Lung (tissue), 12 donors: Measurements from ENCODE around the gene FOXD3. TPM values are rescaled to one million over a fixed set of nuclear protein-coding genes. Genes with fewer than 3 reads are reported as not detected.

Experiments used
- ATAC-seq: fragments of 200-7000 bp; cut with Tn5 transposase; one replicate; pipeline ENCODE4 v1.9.1; 2020; ENCODE audit warnings: moderate number of reproducible peaks; ENCODE audit not compliant: insufficient read depth, low FRiP score
- DNase-seq, 3 donors: peaks; one replicate each; pipeline ENCODE4 v3.0.0-alpha.2; 2013 to 2017
- H3K27ac ChIP-seq, 2 donors: one replicate each; pipeline ENCODE4 v1.5.1; 2013; ENCODE audit warnings: mild to moderate bottlenecking in 2 of 2, moderate library complexity in 2 of 2, control low read depth in 1 of 2, inconsistent platforms in 1 of 2, low read depth in 1 of 2, low read length in 1 of 2
- H3K27me3 ChIP-seq, 3 donors: one replicate each; pipeline ENCODE4 v1.5.1; 2013; ENCODE audit warnings: low read length in 2 of 3; ENCODE audit not compliant: control insufficient read depth in 3 of 3, insufficient read depth in 3 of 3
- H3K36me3 ChIP-seq, 4 donors: one replicate each; pipeline ENCODE4 v1.5.1; 2013; ENCODE audit warnings: low read length in 4 of 4, mild to moderate bottlenecking in 1 of 4, moderate library complexity in 1 of 4; ENCODE audit not compliant: control insufficient read depth in 4 of 4, insufficient read depth in 4 of 4
- H3K4me1 ChIP-seq, 5 donors: one replicate each; pipeline ENCODE4 v1.5.1; 2013; ENCODE audit warnings: low read length in 5 of 5, mild to moderate bottlenecking in 2 of 5, moderate library complexity in 1 of 5; ENCODE audit not compliant: control insufficient read depth in 5 of 5, insufficient read depth in 5 of 5
- H3K4me3 ChIP-seq: one replicate; pipeline ENCODE4 v1.5.1; 2013; ENCODE audit warnings: mild to moderate bottlenecking, control low read depth, moderate library complexity
- H3K9ac ChIP-seq, 2 donors: one replicate each; pipeline ENCODE4 v1.5.1; 2013; ENCODE audit warnings: low read length in 2 of 2, control low read depth in 1 of 2; ENCODE audit not compliant: insufficient read depth in 1 of 2
- H3K9me3 ChIP-seq, 4 donors: one replicate each; pipeline ENCODE4 v1.5.1; 2013; ENCODE audit warnings: low read length in 3 of 4, mild to moderate bottlenecking in 1 of 4, moderate library complexity in 1 of 4; ENCODE audit not compliant: control insufficient read depth in 4 of 4, insufficient read depth in 3 of 4
- WGBS, 2 donors: extraction: QIAGEN DNeasy Blood & Tissue Kit; methylation state at CpG; one replicate each; pipeline ENCODE4 v1.1.7; 2013; 5-methylcytosine and 5-hydroxymethylcytosine counted together
- polyA plus RNA-seq, 2 donors: library from polyadenylated mRNA; stranded (reverse); fragments of 200-250 nt; gene quantifications; one replicate each; pipeline ENCODE4 v1.2.1, GENCODE V29; 2013
- total RNA-seq, 2 donors: library from RNA; depleted of rRNA in 1 of 2; stranded (reverse); fragments of >200 nt in 1 of 2; gene quantifications; one replicate each; pipeline ENCODE4 v1.2.1, GENCODE V29; 2014 to 2021
- TF ChIP-seq, protein P1 (sequence below): IDR thresholded peaks from 2 replicates; pipeline ENCODE4 v1.5.1; 2012; ENCODE audit warnings: mild to moderate bottlenecking; ENCODE audit errors: control extremely low read depth, extremely low read depth
- donor health status: control.
- donor health status: control.
- donor health status: Bipolar disorder and iron deficiency.
- donor health status: healthy.
- donor health status: DM: yes; HTN: yes; CAD: no.

Gene FOXD3
- total and polyA plus RNA-seq, 4 donors: 0.01 to 0.26 TPM; not detected in 2

GRCh38 chr1:63319046-63320021 is 3.0 kb upstream of the FOXD3 start:
- Histone ChIP-seq H3K4me1 (peaks cover 0 to 24% (median 0%) of the 10 kb centered on the region in 5 donors), H3K9me3 (peaks cover 0 to 26% (median 0%) of the 10 kb centered on the region in 4 donors), H3K4me3 (no peak overlapping the region), H3K27ac (no peak overlapping the region), H3K27me3 (peaks cover 0 to 86% (median 73%) of the 10 kb centered on the region in 3 donors), H3K9ac (no peak overlapping the region), H3K36me3 (no peaks in the 10 kb centered on the region)
- peak in 2 of 3 donors; percentile 29 to 47 for DNase-seq
- WGBS, 2 donors: 6 to 9% methylated on average over 60 of the region's 60 CpGs
- TF ChIP-seq, protein P1, sequence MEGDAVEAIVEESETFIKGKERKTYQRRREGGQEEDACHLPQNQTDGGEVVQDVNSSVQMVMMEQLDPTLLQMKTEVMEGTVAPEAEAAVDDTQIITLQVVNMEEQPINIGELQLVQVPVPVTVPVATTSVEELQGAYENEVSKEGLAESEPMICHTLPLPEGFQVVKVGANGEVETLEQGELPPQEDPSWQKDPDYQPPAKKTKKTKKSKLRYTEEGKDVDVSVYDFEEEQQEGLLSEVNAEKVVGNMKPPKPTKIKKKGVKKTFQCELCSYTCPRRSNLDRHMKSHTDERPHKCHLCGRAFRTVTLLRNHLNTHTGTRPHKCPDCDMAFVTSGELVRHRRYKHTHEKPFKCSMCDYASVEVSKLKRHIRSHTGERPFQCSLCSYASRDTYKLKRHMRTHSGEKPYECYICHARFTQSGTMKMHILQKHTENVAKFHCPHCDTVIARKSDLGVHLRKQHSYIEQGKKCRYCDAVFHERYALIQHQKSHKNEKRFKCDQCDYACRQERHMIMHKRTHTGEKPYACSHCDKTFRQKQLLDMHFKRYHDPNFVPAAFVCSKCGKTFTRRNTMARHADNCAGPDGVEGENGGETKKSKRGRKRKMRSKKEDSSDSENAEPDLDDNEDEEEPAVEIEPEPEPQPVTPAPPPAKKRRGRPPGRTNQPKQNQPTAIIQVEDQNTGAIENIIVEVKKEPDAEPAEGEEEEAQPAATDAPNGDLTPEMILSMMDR: no peak
- ATAC-seq: no peak

DNA sequence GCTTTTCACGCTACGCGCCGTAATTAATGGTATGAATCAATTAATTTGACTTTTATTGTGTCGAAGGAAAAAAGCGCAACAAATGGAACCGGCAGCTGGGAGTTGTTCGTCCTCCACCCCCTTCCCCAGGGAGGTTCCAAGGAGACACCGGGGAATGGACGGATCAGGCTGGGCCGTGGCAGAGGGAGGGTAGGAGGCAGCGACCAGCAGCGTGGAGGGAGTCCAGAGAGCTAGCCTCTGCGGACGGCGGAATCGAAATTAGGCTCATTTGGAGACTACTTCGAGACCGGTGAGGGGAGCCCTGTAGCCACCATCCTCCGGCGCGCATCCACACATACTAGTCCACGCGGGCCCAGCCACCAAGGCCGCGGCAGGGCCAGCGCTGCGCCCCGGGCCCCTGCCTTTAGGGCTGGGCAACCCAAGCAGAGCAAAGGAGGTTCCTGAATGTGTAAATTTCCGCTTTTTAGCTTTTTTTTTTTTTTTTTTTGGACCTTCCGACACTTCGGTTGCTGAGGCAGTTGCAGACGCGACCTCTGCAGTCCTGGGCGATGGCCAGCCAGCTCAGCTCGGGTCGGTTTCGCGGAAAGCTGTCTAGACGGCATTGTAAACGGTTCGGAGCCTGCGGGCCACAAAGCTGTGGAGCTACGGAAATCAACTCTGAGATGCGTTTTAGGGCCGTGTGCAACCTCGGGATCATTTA is 2.2 kb upstream of the FOXD3 start:
- Histone ChIP-seq H3K9me3 (peaks cover 0 to 28% (median 0%) of the 10 kb centered on the region in 4 donors), H3K4me3 (no peak overlapping the region), H3K9ac (no peak overlapping the region), H3K4me1 (peaks cover 0 to 26% (median 0%) of the 10 kb centered on the region in 5 donors), H3K27me3 (peaks cover 0 to 86% (median 71%) of the 10 kb centered on the region in 3 donors), H3K27ac (no peak overlapping the region), H3K36me3 (no peaks in the 10 kb centered on the region)
- 5 to 10% methylated on average over 47 of the region's 47 CpGs for WGBS, 2 donors
- TF ChIP-seq, protein P1: no peak
- DNase-seq (peak in 2 of 3 donors; percentile 37 to 47), ATAC-seq (no peak)

DNA sequence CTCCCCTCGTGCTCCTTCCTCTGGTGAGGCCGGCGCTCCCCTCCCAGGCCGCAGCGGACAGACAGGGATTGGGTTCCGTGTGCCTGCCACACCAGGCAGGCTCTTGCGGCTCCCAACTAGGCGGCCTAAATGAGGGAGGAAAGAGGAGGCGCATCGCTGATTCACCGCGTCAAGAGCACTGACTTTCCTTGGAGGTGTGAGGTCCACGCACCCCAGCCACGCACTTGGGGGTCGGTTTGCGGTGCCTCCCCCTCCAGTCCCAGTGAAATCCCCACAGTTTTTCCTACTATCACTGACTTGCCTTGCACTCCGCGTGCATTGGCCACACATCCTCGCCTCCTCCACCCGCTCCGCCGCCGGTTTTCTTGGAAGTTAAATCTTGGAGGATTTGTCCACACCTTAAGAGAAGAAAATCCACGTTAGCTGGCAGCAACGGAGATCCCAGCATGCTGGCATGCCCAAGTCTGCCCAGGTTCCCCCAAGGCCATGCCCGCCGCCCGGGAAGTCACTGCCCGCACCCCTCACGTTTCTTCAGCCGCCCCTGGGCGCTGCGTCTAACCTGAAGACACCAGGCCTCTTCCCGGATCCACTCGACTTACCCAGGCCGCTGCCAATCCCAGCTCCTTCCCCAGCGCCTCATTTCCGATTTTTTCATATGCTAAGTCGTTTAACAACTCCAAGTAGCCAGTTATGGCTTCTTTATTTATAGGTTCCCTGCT is 1.1 kb upstream of the FOXD3 start:
- ATAC-seq (no peak), DNase-seq (peak in 1 of 3 donors; percentile 23)
- Histone ChIP-seq H3K27me3 (peaks cover 0 to 86% (median 73%) of the 10 kb centered on the region in 3 donors), H3K4me1 (peaks cover 0 to 26% (median 0%) of the 10 kb centered on the region in 5 donors), H3K9me3 (peaks cover 0 to 29% (median 0%) of the 10 kb centered on the region in 4 donors), H3K27ac (no peak overlapping the region), H3K9ac (no peak overlapping the region), H3K36me3 (no peaks in the 10 kb centered on the region), H3K4me3 (no peak overlapping the region)
- 8 to 15% methylated on average over 39 of the region's 39 CpGs for WGBS, 2 donors
- TF ChIP-seq, protein P1: no peak
